Activated CD8-positive, alpha-beta T cell treated with anti-CD3 and anti-CD28 coated beads, Interleukin-2, amount 10 ng/mL, durations not matched to agents 7 days and 5 days (primary cell): ENCODE measurements around the gene PREB. TPM values are rescaled to one million over a fixed set of nuclear protein-coding genes. Genes with fewer than 3 reads are reported as not detected.
"Not testable (repeated sequence)": the region's sequence is repeated elsewhere in the genome, so short reads cannot be mapped to it uniquely, and the experiment has no call there.

Experiments used
- ATAC-seq: fragments of 150-1000 bp; cut with Tn5 transposase; one replicate; pipeline ENCODE4 v1.10.0; 2021; ENCODE audit warnings: moderate library complexity
- CTCF ChIA-PET: fragments of 350-600 bp; sonication (Branson Sonifier 250); formaldehyde crosslinking; loops from one replicate; lab custom pipeline; 2021; ENCODE audit warnings: antibody characterized with exemption; lab: Charles Lee
- POLR2A ChIA-PET: fragments of 350-600 bp; sonication (Branson Sonifier 250); formaldehyde crosslinking; loops from one replicate; lab custom pipeline; 2021; ENCODE audit warnings: antibody characterized with exemption; lab: Charles Lee
- DNase-seq: peaks from one replicate; pipeline ENCODE4 v3.0.0-alpha.2; 2020
- H3K27ac Mint-ChIP-seq: one replicate; pipeline ENCODE4 v1.8.0; 2021; ENCODE audit warnings: mild to moderate bottlenecking, mixed read lengths
- H3K27me3 Mint-ChIP-seq: one replicate; pipeline ENCODE4 v1.8.0; 2021; ENCODE audit warnings: low read depth, mixed read lengths
- H3K36me3 Mint-ChIP-seq: one replicate; pipeline ENCODE4 v1.8.0; 2021; ENCODE audit warnings: low read depth, mixed read lengths
- H3K4me1 Mint-ChIP-seq: one replicate; pipeline ENCODE4 v1.8.0; 2021; ENCODE audit warnings: low read depth, mixed read lengths
- H3K4me3 Mint-ChIP-seq: one replicate; pipeline ENCODE4 v1.8.0; 2021; ENCODE audit warnings: mild to moderate bottlenecking, mixed read lengths
- H3K9me3 Mint-ChIP-seq: one replicate; pipeline ENCODE4 v1.8.0; 2022; ENCODE audit warnings: mixed read lengths; ENCODE audit not compliant: insufficient read depth
- total RNA-seq, 2 experiments: library from RNA; stranded (reverse); gene quantifications; one replicate each; pipeline ENCODE4 v1.2.3, GENCODE V29; 2021

The PREB gene, protein sequence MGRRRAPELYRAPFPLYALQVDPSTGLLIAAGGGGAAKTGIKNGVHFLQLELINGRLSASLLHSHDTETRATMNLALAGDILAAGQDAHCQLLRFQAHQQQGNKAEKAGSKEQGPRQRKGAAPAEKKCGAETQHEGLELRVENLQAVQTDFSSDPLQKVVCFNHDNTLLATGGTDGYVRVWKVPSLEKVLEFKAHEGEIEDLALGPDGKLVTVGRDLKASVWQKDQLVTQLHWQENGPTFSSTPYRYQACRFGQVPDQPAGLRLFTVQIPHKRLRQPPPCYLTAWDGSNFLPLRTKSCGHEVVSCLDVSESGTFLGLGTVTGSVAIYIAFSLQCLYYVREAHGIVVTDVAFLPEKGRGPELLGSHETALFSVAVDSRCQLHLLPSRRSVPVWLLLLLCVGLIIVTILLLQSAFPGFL
- total RNA-seq, result 10 to 100 TPM; 66.5 to 72.1 TPM

- H3K36me3 Mint-ChIP-seq, result peaks cover 40% of the 10 kb centered on the region
- ATAC-seq, result peak; percentile 96
- H3K4me1 Mint-ChIP-seq, result peaks cover 29% of the 10 kb centered on the region
- POLR2A ChIA-PET, result interaction anchor here (0.5 to 3.9 kb wide), 9 partner anchors 11 to 678 kb away, joined by 3 to 31 read pairs (median 3); partner anchors contain the start of genes ABHD1, AGBL5, ATRAID and SLC5A6
- H3K27me3 Mint-ChIP-seq, result no peaks in the 10 kb centered on the region
- no peaks in the 10 kb centered on the region for H3K9me3 Mint-ChIP-seq
- CTCF ChIA-PET, result interaction anchor here (0.5 to 3.1 kb wide), 23 partner anchors 10 to 549 kb away, joined by 3 to 26 read pairs (median 4); partner anchors contain the start of genes ABHD1, AGBL5, CAD and KHK
- peak within 1 kb of the TSS; percentile 94 for H3K4me3 Mint-ChIP-seq
- DNase-seq, result peak; percentile 98
- peak within 1 kb of the TSS; percentile 97 for H3K27ac Mint-ChIP-seq
Measured at GRCh38 chr2:27133905-27134780, at the start of gene PREB. PREB (minus strand) TSS chr2:27134636; CDS start chr2:27134421, 215 bp downstream.

- POLR2A ChIA-PET, result no interaction called here
- Mint-ChIP-seq H3K27ac (no peak overlapping the region), H3K9me3 (no peaks in the 10 kb centered on the region), H3K4me3 (no peak overlapping the region), H3K27me3 (peaks cover 40% of the 10 kb centered on the region), H3K4me1 (peaks cover 2% of the 10 kb centered on the region), H3K36me3 (no peaks in the 10 kb centered on the region)
- DNase-seq (no peak), ATAC-seq (no peak)
- CTCF ChIA-PET, result interaction anchor here (1.5 to 2.4 kb wide), 2 partner anchors 14 to 119 kb away, joined by 4 to 7 read pairs; no protein-coding TSS in a partner anchor
Measured at GRCh38 chr2:27184115-27184514, 49.7 kb upstream of the PREB start.

DNA sequence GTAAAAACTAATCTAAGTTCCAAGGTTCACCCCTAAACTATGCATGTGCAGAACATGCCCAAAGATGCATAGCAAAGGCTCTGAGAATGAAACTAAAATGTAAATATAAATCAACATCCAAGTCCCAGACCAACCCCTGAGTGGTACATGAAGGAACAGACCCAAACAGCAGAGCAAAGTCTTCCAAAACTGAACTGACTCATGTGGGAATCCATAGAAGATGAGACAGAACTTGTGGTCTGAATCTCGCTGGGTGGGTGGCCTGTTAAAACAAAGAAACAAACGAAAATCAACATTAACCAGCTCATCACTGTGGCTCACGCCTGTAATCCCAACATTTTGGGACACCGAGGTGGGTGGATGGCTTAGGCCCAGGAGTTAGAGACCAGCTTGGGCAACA lies 47.9 kb upstream of the PREB start:
- Mint-ChIP-seq H3K27ac (no peak overlapping the region), H3K27me3 (peaks cover 47% of the 10 kb centered on the region), H3K4me1 (peaks cover 2% of the 10 kb centered on the region), H3K4me3 (no peak overlapping the region), H3K9me3 (no peaks in the 10 kb centered on the region), H3K36me3 (no peaks in the 10 kb centered on the region)
- DNase-seq, result no peak
- CTCF ChIA-PET, result no interaction called here
- POLR2A ChIA-PET, result no interaction called here
- no peak for ATAC-seq

DNA sequence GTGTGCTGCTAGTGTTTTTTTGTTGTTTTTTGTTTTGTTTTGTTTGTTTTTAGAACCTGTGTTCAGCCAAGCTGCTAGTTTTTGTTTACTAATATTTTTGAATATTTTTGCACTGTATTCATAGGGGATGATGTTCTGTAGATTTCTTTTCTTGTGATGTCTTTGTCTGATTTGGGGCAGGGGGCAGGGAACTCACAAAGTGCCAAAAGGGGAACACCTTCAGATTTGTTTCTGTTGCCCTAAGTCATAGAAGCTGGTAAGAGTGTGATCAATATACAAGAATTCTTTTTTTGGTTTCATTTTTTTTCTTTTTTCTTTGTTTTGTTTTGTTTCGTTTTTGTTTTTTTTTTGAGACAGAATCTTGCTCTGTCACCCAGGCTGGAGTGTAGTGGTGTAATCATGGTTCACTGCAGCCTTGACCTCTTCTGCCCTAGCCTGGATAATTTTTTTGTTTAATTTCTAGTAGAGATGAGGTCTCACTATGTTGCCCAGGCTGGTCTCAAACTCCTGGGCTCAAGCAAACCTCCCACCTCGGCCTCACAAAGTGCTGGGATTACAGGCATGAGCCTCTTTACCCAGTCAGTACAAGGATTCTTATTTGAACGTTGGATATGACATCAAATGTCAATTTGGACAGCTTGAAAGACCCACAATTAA lies 45.0 kb upstream of the PREB start:
- peaks cover 43% of the 10 kb centered on the region for H3K27me3 Mint-ChIP-seq
- DNase-seq (no peak), ATAC-seq (no peak)
- POLR2A ChIA-PET, result no interaction called here
- peaks cover 2% of the 10 kb centered on the region for H3K4me1 Mint-ChIP-seq
- no peaks in the 10 kb centered on the region for H3K9me3 Mint-ChIP-seq
- no peak overlapping the region for H3K27ac Mint-ChIP-seq
- H3K4me3 Mint-ChIP-seq, result no peak overlapping the region
- CTCF ChIA-PET, result interaction anchor here (1.8 to 2.1 kb wide), 2 partner anchors 9 to 10 kb away, joined by 6 to 11 read pairs; no protein-coding TSS in a partner anchor
- no peaks in the 10 kb centered on the region for H3K36me3 Mint-ChIP-seq

DNA sequence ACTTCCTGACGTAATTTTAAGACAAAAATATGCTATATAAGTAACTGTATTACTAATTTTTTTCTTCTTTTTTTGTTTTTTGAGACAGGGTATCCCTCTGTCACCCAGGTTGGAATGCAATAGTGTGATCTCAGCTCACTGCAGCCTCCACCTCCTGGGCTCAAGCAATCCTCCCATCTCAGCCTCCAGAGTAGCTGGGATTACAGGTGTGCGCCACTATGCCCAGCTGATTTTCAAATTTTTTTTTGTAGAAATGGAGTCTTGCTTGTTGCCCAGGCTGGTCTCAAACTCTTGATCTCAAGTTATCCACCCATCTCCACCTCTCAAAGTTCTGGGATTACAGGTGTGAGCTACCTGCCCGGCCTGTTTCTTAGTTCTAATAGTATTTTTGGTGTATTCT lies 44.0 kb upstream of the PREB start:
- no peaks in the 10 kb centered on the region for H3K4me1 Mint-ChIP-seq
- no peaks in the 10 kb centered on the region for H3K36me3 Mint-ChIP-seq
- ChIA-PET POLR2A (no interaction called here), CTCF (interaction anchor here (1.8 kb wide), 1 partner anchor 9 kb away, joined by 6 read pairs; no protein-coding TSS in a partner anchor)
- no peak overlapping the region for H3K27ac Mint-ChIP-seq
- peaks cover 36% of the 10 kb centered on the region for H3K27me3 Mint-ChIP-seq
- no peak for ATAC-seq
- H3K9me3 Mint-ChIP-seq, result no peaks in the 10 kb centered on the region
- H3K4me3 Mint-ChIP-seq, result no peak overlapping the region
- no peak for DNase-seq

- ATAC-seq (no peak), DNase-seq (no peak)
- POLR2A ChIA-PET, result no interaction called here
- H3K36me3 Mint-ChIP-seq, result no peaks in the 10 kb centered on the region
- CTCF ChIA-PET, result interaction anchor here (1.8 kb wide), 1 partner anchor 8 kb away, joined by 6 read pairs; no protein-coding TSS in a partner anchor
- no peak overlapping the region for H3K4me3 Mint-ChIP-seq
- no peaks in the 10 kb centered on the region for H3K9me3 Mint-ChIP-seq
- peaks cover 36% of the 10 kb centered on the region for H3K27me3 Mint-ChIP-seq
- no peaks in the 10 kb centered on the region for H3K4me1 Mint-ChIP-seq
- H3K27ac Mint-ChIP-seq, result no peak overlapping the region
Measured at GRCh38 chr2:27177441-27178351, 43.3 kb upstream of the PREB start.

DNA sequence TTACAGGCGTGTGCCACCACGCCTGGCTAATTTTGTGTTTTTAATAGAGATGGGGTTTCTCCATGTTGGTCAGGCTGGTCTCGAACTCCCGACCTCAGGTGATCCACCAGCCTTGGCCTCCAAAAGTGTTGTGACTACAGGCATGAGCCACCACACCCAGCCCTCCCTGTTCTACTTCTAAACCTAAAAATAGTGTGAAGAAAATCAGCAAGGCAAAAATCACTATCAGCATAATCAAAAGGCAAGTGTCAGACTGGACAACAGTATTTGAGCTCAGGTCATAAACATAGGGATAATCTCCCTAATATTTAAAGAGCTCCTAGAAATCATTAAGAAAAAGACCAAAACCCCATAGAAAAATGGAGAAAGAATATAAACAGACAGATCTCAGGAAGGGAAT lies 41.3 kb upstream of the PREB start:
- DNase-seq, H3K36me3 Mint-ChIP-seq, H3K4me1 Mint-ChIP-seq, ATAC-seq, H3K4me3 Mint-ChIP-seq, H3K9me3 Mint-ChIP-seq, H3K27ac Mint-ChIP-seq: not testable (repeated sequence)
- ChIA-PET POLR2A (interaction anchor here (0.6 kb wide), 1 partner anchor 38 kb away, joined by 4 read pairs; no protein-coding TSS in a partner anchor), CTCF (interaction anchor here (1.8 kb wide), 1 partner anchor 16 kb away, joined by 8 read pairs; no protein-coding TSS in a partner anchor)
- H3K27me3 Mint-ChIP-seq, result peaks cover 33% of the 10 kb centered on the region

DNA sequence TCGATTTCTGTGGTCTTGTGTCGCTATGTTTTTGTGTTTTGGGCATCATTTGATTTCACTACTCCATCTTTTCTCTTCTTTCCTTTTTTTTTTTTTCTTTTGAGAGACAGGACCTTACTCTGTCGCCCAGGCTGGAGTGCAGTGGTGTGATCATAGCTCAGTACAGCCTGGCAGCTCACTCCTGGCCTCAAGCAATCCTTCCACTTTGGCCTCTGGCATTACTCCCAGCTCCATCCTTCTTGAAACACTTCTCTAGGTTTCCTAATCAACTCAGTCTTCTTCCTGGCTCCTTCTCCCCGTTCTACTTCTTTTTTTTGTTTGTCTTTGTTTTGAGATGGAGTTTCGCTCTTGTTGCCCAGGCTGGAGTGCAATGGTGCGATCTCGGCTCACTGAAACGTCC lies 40.9 kb upstream of the PREB start:
- Mint-ChIP-seq H3K27me3 (peaks cover 33% of the 10 kb centered on the region), H3K9me3 (no peaks in the 10 kb centered on the region), H3K27ac (no peak overlapping the region), H3K4me1 (peaks cover 2% of the 10 kb centered on the region), H3K36me3 (no peaks in the 10 kb centered on the region), H3K4me3 (no peak overlapping the region)
- POLR2A ChIA-PET, result interaction anchor here (0.6 kb wide), 2 partner anchors 29 to 38 kb away, joined by 3 to 4 read pairs; no protein-coding TSS in a partner anchor
- DNase-seq (no peak), ATAC-seq (no peak)
- CTCF ChIA-PET, result interaction anchor here (0.6 to 1.8 kb wide), 2 partner anchors 16 to 216 kb away, joined by 3 to 8 read pairs; no protein-coding TSS in a partner anchor

- no peak for DNase-seq
- Mint-ChIP-seq H3K27ac (no peak overlapping the region), H3K4me1 (peaks cover 2% of the 10 kb centered on the region), H3K9me3 (no peaks in the 10 kb centered on the region), H3K4me3 (no peak overlapping the region), H3K36me3 (no peaks in the 10 kb centered on the region), H3K27me3 (peaks cover 31% of the 10 kb centered on the region)
- no peak for ATAC-seq
- ChIA-PET POLR2A (no interaction called here), CTCF (interaction anchor here (0.6 to 1.8 kb wide), 2 partner anchors 17 to 216 kb away, joined by 3 to 8 read pairs; no protein-coding TSS in a partner anchor)
Measured at GRCh38 chr2:27174638-27175037, 40.2 kb upstream of the PREB start.

DNA sequence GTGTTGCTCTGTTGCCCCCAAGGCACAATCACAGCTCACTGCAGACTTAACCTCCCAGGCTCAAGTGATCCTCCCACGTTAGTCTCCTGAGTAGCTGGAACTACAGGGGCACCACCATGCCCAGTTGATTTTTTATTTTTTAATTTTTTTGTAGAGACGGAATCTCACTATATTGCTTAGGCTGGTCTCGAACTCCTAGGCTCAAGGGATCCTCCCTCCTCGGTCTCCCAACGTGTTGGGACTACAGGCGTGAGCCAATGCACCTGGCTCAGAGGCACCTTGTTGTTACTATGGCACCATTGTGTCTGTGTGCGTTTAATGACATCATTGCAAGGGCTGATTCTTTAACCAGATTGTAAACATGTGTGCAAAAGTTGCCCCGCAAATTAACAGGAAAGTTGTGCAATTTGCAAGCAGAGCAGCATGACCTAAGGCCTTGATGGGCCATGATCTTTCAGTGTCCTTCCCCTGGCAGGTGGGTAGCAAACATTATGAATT lies 37.0 kb upstream of the PREB start:
- no peaks in the 10 kb centered on the region for H3K36me3 Mint-ChIP-seq
- ChIA-PET POLR2A (no interaction called here), CTCF (interaction anchor here (0.9 to 3.5 kb wide), 6 partner anchors 9 to 131 kb away, joined by 3 to 24 read pairs (median 10); partner anchors contain the start of genes PREB and TRIM54)
- H3K4me1 Mint-ChIP-seq, result peaks cover 7% of the 10 kb centered on the region
- no peak for DNase-seq
- ATAC-seq, result no peak
- peaks cover 18% of the 10 kb centered on the region for H3K27me3 Mint-ChIP-seq
- no peak overlapping the region for H3K27ac Mint-ChIP-seq
- H3K4me3 Mint-ChIP-seq, result no peak overlapping the region
- H3K9me3 Mint-ChIP-seq, result no peaks in the 10 kb centered on the region
